DOHH2 (cell line): ENCODE results near the gene NCBP2.

Experiments used
- EZH2phosphoT487 ChIP-seq: fragments of 200-600 bp; sonication (generic); IDR thresholded peaks from 2 replicates; pipeline ENCODE4 v1.6.1; 2017; ENCODE audit warnings: borderline replicate concordance, mild to moderate bottlenecking, antibody characterized with exemption, low read length, moderate library complexity, mixed read lengths
- TF ChIP-seq, protein P1 (sequence below): fragments of 200-600 bp; sonication (generic); IDR thresholded peaks from one replicate; pipeline ENCODE4 v1.5.1; 2014; ENCODE audit warnings: antibody characterized with exemption, mild to moderate bottlenecking, low read depth, low read length; ENCODE audit not compliant: poor library complexity, severe bottlenecking

- TF ChIP-seq, protein P1, sequence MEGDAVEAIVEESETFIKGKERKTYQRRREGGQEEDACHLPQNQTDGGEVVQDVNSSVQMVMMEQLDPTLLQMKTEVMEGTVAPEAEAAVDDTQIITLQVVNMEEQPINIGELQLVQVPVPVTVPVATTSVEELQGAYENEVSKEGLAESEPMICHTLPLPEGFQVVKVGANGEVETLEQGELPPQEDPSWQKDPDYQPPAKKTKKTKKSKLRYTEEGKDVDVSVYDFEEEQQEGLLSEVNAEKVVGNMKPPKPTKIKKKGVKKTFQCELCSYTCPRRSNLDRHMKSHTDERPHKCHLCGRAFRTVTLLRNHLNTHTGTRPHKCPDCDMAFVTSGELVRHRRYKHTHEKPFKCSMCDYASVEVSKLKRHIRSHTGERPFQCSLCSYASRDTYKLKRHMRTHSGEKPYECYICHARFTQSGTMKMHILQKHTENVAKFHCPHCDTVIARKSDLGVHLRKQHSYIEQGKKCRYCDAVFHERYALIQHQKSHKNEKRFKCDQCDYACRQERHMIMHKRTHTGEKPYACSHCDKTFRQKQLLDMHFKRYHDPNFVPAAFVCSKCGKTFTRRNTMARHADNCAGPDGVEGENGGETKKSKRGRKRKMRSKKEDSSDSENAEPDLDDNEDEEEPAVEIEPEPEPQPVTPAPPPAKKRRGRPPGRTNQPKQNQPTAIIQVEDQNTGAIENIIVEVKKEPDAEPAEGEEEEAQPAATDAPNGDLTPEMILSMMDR = no peak
- TF ChIP-seq EZH2phosphoT487 = no peak
Measured at GRCh38 chr3:196914866-196915265, 27.5 kb downstream of the NCBP2 start.
